ENCODE data around the gene ZNF346. TPM values are rescaled to one million over a fixed set of nuclear protein-coding genes. Genes with fewer than 3 reads are reported as not detected.

ZNF346 gene
- total RNA-seq, 2 experiments from 2014 or later, result 16.5 to 23.3 TPM

GRCh38 chr5:177123789-177124485 lies 101.4 kb downstream of the ZNF346 start:
- Mint-ChIP-seq H3K9me3 (ENCODE audit: low read depth) (no peaks in the 10 kb centered on the region), H3K4me1 (peaks cover 10% of the 10 kb centered on the region), H3K4me3 (no peak overlapping the region), H3K36me3 (ENCODE audit: low read depth) (no peaks in the 10 kb centered on the region), H3K27me3 (no peaks in the 10 kb centered on the region), H3K27ac (no peak overlapping the region)
- intact Hi-C loops (cut with DNase I, micrococcal nuclease), result no loop called here
- DNase-seq, result no peak
- no peak for ATAC-seq
- POLR2A ChIA-PET, result interaction anchor here (0.7 kb wide), 1 partner anchor 375 kb away, joined by 3 read pairs; no protein-coding TSS in a partner anchor
- CTCF ChIA-PET, result interaction anchor here (0.6 to 1.6 kb wide), 2 partner anchors 10 to 463 kb away, joined by 3 to 12 read pairs; no protein-coding TSS in a partner anchor

- Mint-ChIP-seq H3K36me3 (ENCODE audit: low read depth) (no peaks in the 10 kb centered on the region), H3K4me1 (peaks cover 16% of the 10 kb centered on the region), H3K4me3 (no peak overlapping the region), H3K27ac (no peak overlapping the region), H3K9me3 (ENCODE audit: low read depth) (no peaks in the 10 kb centered on the region), H3K27me3 (no peaks in the 10 kb centered on the region)
- no peak for DNase-seq
- CTCF ChIA-PET, result interaction anchor here (0.6 to 1.6 kb wide), 2 partner anchors 10 to 464 kb away, joined by 3 to 12 read pairs; no protein-coding TSS in a partner anchor
- POLR2A ChIA-PET, result no interaction called here
- peak; percentile 62 for ATAC-seq
- intact Hi-C loops (cut with DNase I, micrococcal nuclease), result no loop called here
These were observed 102.0 kb downstream of the ZNF346 start for GRCh38 chr5:177124486-177124991.

- no peak for DNase-seq
- intact Hi-C loops (cut with DNase I, micrococcal nuclease), result no loop called here
- no peak for ATAC-seq
- Mint-ChIP-seq H3K36me3 (ENCODE audit: low read depth) (no peaks in the 10 kb centered on the region), H3K4me3 (no peak overlapping the region), H3K27ac (no peak overlapping the region), H3K4me1 (peaks cover 24% of the 10 kb centered on the region), H3K9me3 (ENCODE audit: low read depth) (no peaks in the 10 kb centered on the region), H3K27me3 (no peaks in the 10 kb centered on the region)
- ChIA-PET POLR2A (no interaction called here), CTCF (interaction anchor here (0.7 to 3.4 kb wide), 6 partner anchors 13 to 277 kb away, joined by 3 to 16 read pairs (median 4); no protein-coding TSS in a partner anchor)
These were observed 104.3 kb downstream of the ZNF346 start for GRCh38 chr5:177126771-177127170.

GRCh38 chr5:177128551-177128981 lies 106.1 kb downstream of the ZNF346 start:
- POLR2A ChIA-PET, result interaction anchor here (0.9 kb wide), 1 partner anchor 8 kb away, joined by 3 read pairs; no protein-coding TSS in a partner anchor
- no peaks in the 10 kb centered on the region for H3K9me3 Mint-ChIP-seq (ENCODE audit: low read depth)
- intact Hi-C loops (cut with DNase I, micrococcal nuclease), result no loop called here
- no peak overlapping the region for H3K4me3 Mint-ChIP-seq
- peak overlapping the region; percentile 48 for H3K27ac Mint-ChIP-seq
- CTCF ChIA-PET, result interaction anchor here (0.6 to 3.4 kb wide), 6 partner anchors 10 to 126 kb away, joined by 3 to 16 read pairs (median 3); no protein-coding TSS in a partner anchor
- H3K36me3 Mint-ChIP-seq (ENCODE audit: low read depth), result no peaks in the 10 kb centered on the region
- no peak for DNase-seq
- no peak for ATAC-seq
- H3K27me3 Mint-ChIP-seq, result no peaks in the 10 kb centered on the region
- H3K4me1 Mint-ChIP-seq, result peaks cover 24% of the 10 kb centered on the region

DNA sequence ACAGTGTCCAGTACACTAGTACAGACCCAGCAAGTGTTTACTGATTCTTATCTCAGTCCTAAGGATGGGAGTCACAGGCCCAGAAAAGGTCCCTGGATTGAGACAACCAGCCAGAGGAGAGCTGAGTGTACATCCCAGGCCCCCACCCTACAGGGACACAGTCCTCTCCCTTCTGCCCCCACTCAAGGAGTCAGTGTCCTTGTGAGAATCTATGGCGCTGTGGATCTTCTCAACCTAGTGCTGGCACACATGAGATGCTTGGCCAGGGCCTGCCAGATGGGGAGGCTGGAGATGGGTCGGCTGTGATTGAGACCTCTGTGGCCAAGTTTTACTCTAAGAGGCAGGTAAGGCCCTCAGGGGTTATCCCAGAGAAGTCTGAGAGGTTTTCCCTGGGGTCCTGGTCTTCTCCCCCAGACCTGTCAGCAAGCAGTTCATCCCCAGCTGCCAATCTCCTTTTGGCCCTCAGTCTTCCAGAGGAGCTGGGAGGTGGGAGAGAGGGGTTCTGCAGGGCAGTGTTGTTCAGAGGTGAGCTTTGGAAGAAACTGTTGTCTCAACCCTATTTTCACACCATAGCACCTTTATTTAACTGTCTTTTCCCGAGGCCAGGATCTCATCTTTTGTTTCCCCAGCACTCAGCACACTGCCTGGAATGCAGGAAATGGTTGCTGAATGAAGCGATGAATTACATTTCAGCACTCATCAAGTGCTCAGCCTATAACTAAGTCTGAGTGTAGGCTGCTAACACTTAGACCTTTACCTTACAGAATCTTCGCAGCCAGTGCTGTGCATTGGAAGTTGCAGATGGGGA lies 107.9 kb downstream of the ZNF346 start:
- ChIA-PET CTCF (interaction anchor here (0.6 to 1.0 kb wide), 2 partner anchors 18 to 120 kb away, joined by 3 read pairs; no protein-coding TSS in a partner anchor), POLR2A (no interaction called here)
- DNase-seq, result no peak
- H3K9me3 Mint-ChIP-seq (ENCODE audit: low read depth), result no peaks in the 10 kb centered on the region
- no peak overlapping the region for H3K4me3 Mint-ChIP-seq
- H3K27ac Mint-ChIP-seq, result no peak overlapping the region
- H3K4me1 Mint-ChIP-seq, result peaks cover 28% of the 10 kb centered on the region
- peaks cover 10% of the 10 kb centered on the region for H3K36me3 Mint-ChIP-seq (ENCODE audit: low read depth)
- ATAC-seq, result no peak
- H3K27me3 Mint-ChIP-seq, result no peaks in the 10 kb centered on the region
- intact Hi-C loops (cut with DNase I, micrococcal nuclease), result loop anchor here (5.0 kb wide), 3 partner anchors 172 to 768 kb away; partner anchors contain the start of genes KIAA1191 (in 1 of the 2), PDLIM7 (in 1 of the 2), PRELID1 (in 1 of the 2) and RAB24 (in 1 of the 2)

Other genes starting within 250 kb of the ZNF346 start
- gene UNC5A, start 212.1 kb upstream of the ZNF346 start, total RNA-seq, result not detected
- not detected for gene HK3, start 123.3 kb upstream of the ZNF346 start, total RNA-seq
- 10 to 100 TPM; 50.4 to 53.4 TPM for gene UIMC1, start 15.9 kb upstream of the ZNF346 start, total RNA-seq
- 1 to 10 TPM; 1.5 to 2.0 TPM for gene FGFR4, start 64.2 kb downstream of the ZNF346 start, total RNA-seq
- gene NSD1, start 111.1 kb downstream of the ZNF346 start, total RNA-seq, result 10 to 100 TPM; 65.6 to 68.2 TPM

Measured in activated CD4-positive, alpha-beta T cell treated with anti-CD3 and anti-CD28 coated beads for 36 hours (primary cell).